ENCODE results near the gene ESYT2. TPM values are rescaled to one million over a fixed set of nuclear protein-coding genes. Genes with fewer than 3 reads are reported as not detected.

ESYT2 gene
- total RNA-seq, 1 experiment from 2014 or later, result 39.0 TPM

DNA sequence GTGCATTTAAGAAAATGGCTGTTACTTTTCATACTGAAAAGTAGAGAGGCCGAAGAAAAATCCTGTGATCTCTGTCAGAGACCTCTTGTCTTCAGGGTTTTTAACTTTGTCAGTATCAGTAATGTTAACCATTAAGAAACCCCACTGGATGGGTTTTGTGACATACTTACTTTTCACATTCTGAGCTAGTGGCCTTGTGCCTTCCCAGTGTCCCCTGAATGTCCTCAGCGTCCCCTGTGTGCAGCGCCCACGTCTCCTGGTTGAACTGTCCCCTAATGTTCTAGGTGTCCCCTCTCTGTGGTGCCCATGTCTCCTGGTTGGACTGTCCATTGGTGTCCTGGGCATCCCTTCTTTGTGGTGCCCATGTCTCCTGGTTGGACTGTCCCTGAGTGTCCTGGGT, 36.7 kb upstream of the ESYT2 start:
- H4K5ac ChIP-seq (ENCODE audit: insufficient read length, low read depth, low read length), result no peak overlapping the region
- H3K79me1 ChIP-seq (ENCODE audit: insufficient read depth, low read depth, low read length, poor library complexity, severe bottlenecking), result no peaks in the 10 kb centered on the region
- H3K4ac ChIP-seq (ENCODE audit: low read depth, low read length), result no peak overlapping the region
- H3K27me3 ChIP-seq (ENCODE audit: insufficient read depth, low read length), result no peaks in the 10 kb centered on the region
- H2AFZ ChIP-seq (ENCODE audit: low read length), result no peak overlapping the region
- TF ChIP-seq, protein P1, sequence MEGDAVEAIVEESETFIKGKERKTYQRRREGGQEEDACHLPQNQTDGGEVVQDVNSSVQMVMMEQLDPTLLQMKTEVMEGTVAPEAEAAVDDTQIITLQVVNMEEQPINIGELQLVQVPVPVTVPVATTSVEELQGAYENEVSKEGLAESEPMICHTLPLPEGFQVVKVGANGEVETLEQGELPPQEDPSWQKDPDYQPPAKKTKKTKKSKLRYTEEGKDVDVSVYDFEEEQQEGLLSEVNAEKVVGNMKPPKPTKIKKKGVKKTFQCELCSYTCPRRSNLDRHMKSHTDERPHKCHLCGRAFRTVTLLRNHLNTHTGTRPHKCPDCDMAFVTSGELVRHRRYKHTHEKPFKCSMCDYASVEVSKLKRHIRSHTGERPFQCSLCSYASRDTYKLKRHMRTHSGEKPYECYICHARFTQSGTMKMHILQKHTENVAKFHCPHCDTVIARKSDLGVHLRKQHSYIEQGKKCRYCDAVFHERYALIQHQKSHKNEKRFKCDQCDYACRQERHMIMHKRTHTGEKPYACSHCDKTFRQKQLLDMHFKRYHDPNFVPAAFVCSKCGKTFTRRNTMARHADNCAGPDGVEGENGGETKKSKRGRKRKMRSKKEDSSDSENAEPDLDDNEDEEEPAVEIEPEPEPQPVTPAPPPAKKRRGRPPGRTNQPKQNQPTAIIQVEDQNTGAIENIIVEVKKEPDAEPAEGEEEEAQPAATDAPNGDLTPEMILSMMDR (conservative IDR thresholded peaks at IDR 0.05), result no peak
- H3K56ac ChIP-seq (ENCODE audit: insufficient read length, low read depth, low read length), result no peak overlapping the region
- no peaks in the 10 kb centered on the region for H3K23me2 ChIP-seq (ENCODE audit: insufficient read length, low read depth, low read length, poor library complexity, severe bottlenecking)
- no peak overlapping the region for H3T11ph ChIP-seq (ENCODE audit: low read length)
- Mint-ChIP-seq H3K4me3 (no peak overlapping the region; a peak in 1 of 5 replicates), H3K36me3 (ENCODE audit: insufficient read depth in 1 of 3, low read depth in 3 of 3) (peaks cover 14 to 15% (median 15%) of the 10 kb centered on the region in 3 experiments), H3K4me1 (peaks cover 32 to 39% of the 10 kb centered on the region in 2 experiments), H3K9me3 (peaks cover 3% of the 10 kb centered on the region in 2 experiments; a peak in 3 of 5 replicates), H3K27me3 (ENCODE audit: low read depth) (peaks cover 4% of the 10 kb centered on the region), H3K27ac (no peak overlapping the region)
- no peak overlapping the region for H2BK120ac ChIP-seq (ENCODE audit: low read depth, low read length, poor library complexity, severe bottlenecking)
- WGBS (ENCODE audit: extremely low coverage, insufficient read length, low lambda C conversion rate), result no CpG with 5 or more reads among the region's 4 CpGs
- H3K9me3 ChIP-seq (ENCODE audit: control insufficient read depth, low read depth, low read length), result no peaks in the 10 kb centered on the region
- H3K4me2 ChIP-seq (ENCODE audit: insufficient read depth, insufficient read length, low read length), result no peak overlapping the region
- no peak overlapping the region for H3K9ac ChIP-seq (ENCODE audit: extremely low read depth, insufficient read length, low read length)
- H2AK5ac ChIP-seq (ENCODE audit: insufficient read length, low read length), result no peak overlapping the region
- H3K27ac ChIP-seq (ENCODE audit: insufficient read length, low read depth, low read length), result no peak overlapping the region
- H3K18ac ChIP-seq (ENCODE audit: insufficient read length, low read depth, low read length), result peak overlapping the region; percentile 21
- DNase-seq, result no peak
- H3K14ac ChIP-seq (ENCODE audit: insufficient read depth, low read length), result no peak overlapping the region
- H2BK5ac ChIP-seq (ENCODE audit: insufficient read length, low read length), result no peak overlapping the region
- H4K20me1 ChIP-seq (ENCODE audit: control insufficient read depth, insufficient read depth, insufficient read length), result peaks cover 3% of the 10 kb centered on the region
- no peak overlapping the region for H2BK15ac ChIP-seq (ENCODE audit: low read depth, low read length)
- H3K79me2 ChIP-seq (ENCODE audit: insufficient read depth, low read length), result peaks cover 5% of the 10 kb centered on the region; the same call in 1 of the 2 replicates
- no peak overlapping the region for H4K8ac ChIP-seq (replicated peaks; ENCODE audit: insufficient read length, low read depth, low read length)
- H2BK20ac ChIP-seq (ENCODE audit: low read depth, low read length, poor library complexity, severe bottlenecking), result no peak overlapping the region
- H3K4me1 ChIP-seq (ENCODE audit: insufficient read depth, low read length), result no peaks in the 10 kb centered on the region; the same call in 1 of the 2 replicates
- H4K91ac ChIP-seq (ENCODE audit: insufficient read length, low read depth, low read length), result no peak overlapping the region
- H2BK12ac ChIP-seq (ENCODE audit: insufficient read length, low read depth, low read length), result no peak overlapping the region
- no peak overlapping the region for H3K23ac ChIP-seq (ENCODE audit: insufficient read length, low read depth, low read length)
